HepG2 (cell line): ENCODE results near the gene LRRC45. TPM values are rescaled to one million over a fixed set of nuclear protein-coding genes. Genes with fewer than 3 reads are reported as not detected.

Experiments used
- CREM ChIP-seq, 2 experiments: sonication (generic) in 1 of 2; formaldehyde crosslinking in 1 of 2; IDR thresholded peaks; 2 replicates each; pipeline versions ENCODE4 v1.4.0 to v1.6.1; 2016 to 2020; ENCODE audit warnings: antibody characterized with exemption in 1 of 2, mild to moderate bottlenecking in 1 of 2, missing genetic modification reagents in 1 of 2
- GATAD2A ChIP-seq: IDR thresholded peaks from 2 replicates; pipeline ENCODE4 v1.6.1; 2016
- HINFP ChIP-seq: sonication (generic); formaldehyde crosslinking; IDR thresholded peaks from 2 replicates; pipeline ENCODE4 v1.4.0; 2020; ENCODE audit warnings: low read depth, mild to moderate bottlenecking, missing genetic modification reagents
- HNRNPH1 ChIP-seq: fragments of 200-400 bp; formaldehyde crosslinking; optimal IDR thresholded peaks from 2 replicates; pipeline ENCODE3; 2017; ENCODE audit warnings: mild to moderate bottlenecking, low read depth, low read length
- KDM1A ChIP-seq: IDR thresholded peaks from 2 replicates; pipeline ENCODE4 v1.6.1; 2016; ENCODE audit warnings: missing compliant biosample characterization
- MBNL3 ChIP-seq: fragments of 250-450 bp; sonication (Bioruptor Pico); conservative IDR thresholded peaks from 2 replicates; pipeline ENCODE4 v1.8.0; 2022; ENCODE audit warnings: mild to moderate bottlenecking, inconsistent platforms
- PCBP1 ChIP-seq: fragments of 200-400 bp; formaldehyde crosslinking; IDR thresholded peaks from 2 replicates; pipeline ENCODE4 v1.6.1; 2017; ENCODE audit warnings: mild to moderate bottlenecking, low read depth, low read length, borderline replicate concordance
- RFX1 ChIP-seq: fragments of 450-650 bp; IDR thresholded peaks from 2 replicates; pipeline ENCODE4 v1.6.1; 2017
- SIN3B ChIP-seq: fragments of 150-350 bp; IDR thresholded peaks from 2 replicates; pipeline ENCODE4 v1.6.1; 2014; ENCODE audit warnings: low read length
- SP4 ChIP-seq: sonication (generic); formaldehyde crosslinking; IDR thresholded peaks from 2 replicates; pipeline ENCODE4 v1.8.1; 2023; ENCODE audit warnings: mild to moderate bottlenecking, missing genetic modification reagents
- STAT5B ChIP-seq: sonication (generic); formaldehyde crosslinking; IDR thresholded peaks from 2 replicates; pipeline ENCODE4 v1.4.0; 2020; ENCODE audit warnings: missing genetic modification reagents
- YEATS4 ChIP-seq: sonication (generic); formaldehyde crosslinking; IDR thresholded peaks from 2 replicates; pipeline ENCODE4 v1.4.0; 2020; ENCODE audit warnings: missing genetic modification reagents, borderline replicate concordance
- ZFP36L1 ChIP-seq: sonication (generic); formaldehyde crosslinking; IDR thresholded peaks from 2 replicates; pipeline ENCODE4 v1.8.0; 2022; ENCODE audit warnings: mild to moderate bottlenecking, missing genetic modification reagents, moderate library complexity
- ZNF224 ChIP-seq: sonication (generic); formaldehyde crosslinking; IDR thresholded peaks from 2 replicates; pipeline ENCODE4 v1.5.0; 2020; ENCODE audit warnings: mild to moderate bottlenecking, missing genetic modification reagents
- ZNF292 ChIP-seq: sonication (generic); formaldehyde crosslinking; IDR thresholded peaks from 2 replicates; pipeline ENCODE4 v1.8.1; 2022; ENCODE audit warnings: mild to moderate bottlenecking, low read depth, missing genetic modification reagents, borderline replicate concordance
- ZNF501 ChIP-seq: sonication (generic); formaldehyde crosslinking; IDR thresholded peaks from 2 replicates; pipeline ENCODE4 v1.5.1; 2020; ENCODE audit warnings: mild to moderate bottlenecking, moderate library complexity, missing genetic modification reagents
- polyA plus RNA-seq, 8 experiments: library from polyadenylated mRNA; depleted of rRNA in 3 of 8; stranded (reverse) in 7 of 8; unstranded in 1 of 8; fragments of >200 nt; fragmentation: Illumina TruSeq in 4 of 8; extraction: Trizol in 4 of 8; gene quantifications; 2 replicates each; pipeline versions ENCODE4 v1.2.1 to v1.2.3, GENCODE V29; 2011 to 2016; ENCODE audit warnings: low read depth in 4 of 8, missing spikeins in 1 of 8, mixed read lengths in 1 of 8; ENCODE audit not compliant: insufficient read depth in 1 of 8
- total RNA-seq, 5 experiments: library from RNA; depleted of rRNA; stranded (reverse); fragments of >200 nt; fragmentation: Illumina TruSeq; extraction: Trizol; gene quantifications; 2 replicates each; pipeline ENCODE4 v1.2.3, GENCODE V29; 2016; ENCODE audit warnings: low read depth in 1 of 5
- TF ChIP-seq, protein P1 (sequence below): IDR thresholded peaks from 2 replicates; pipeline ENCODE4 v1.6.1; 2012; ENCODE audit warnings: low read depth, low read length, improper control_type of control experiment
- TF ChIP-seq, protein P2 (sequence below): sonication (generic); formaldehyde crosslinking; IDR thresholded peaks from 2 replicates; pipeline ENCODE4 v1.4.0; 2020; ENCODE audit warnings: missing genetic modification reagents
- TF ChIP-seq, protein P3 (sequence below): sonication (generic); formaldehyde crosslinking; IDR thresholded peaks from 2 replicates; pipeline ENCODE4 v1.8.0; 2022; ENCODE audit warnings: low read depth, missing genetic modification reagents

Gene LRRC45
- total and polyA plus RNA-seq, 2 of the 13 experiments (the other 11 are each of a cell fraction or from before 2014, with no cell fraction given), result 11.6 to 48.1 TPM

- TF ChIP-seq ZNF501 (peak; percentile 29; the same call in 1 of the 2 replicates), KDM1A (CRISPR knock-in tag) (peak; percentile 80; the same call in 1 of the 2 replicates), ZNF224 (no peak; the same call in 1 of the 2 replicates), ZFP36L1 (peak; percentile 66; the same call in 1 of the 2 replicates), YEATS4 (CRISPR knock-in tag) (peak; percentile 89), GATAD2A (CRISPR knock-in tag) (peak; percentile 90), SIN3B (no peak), SP4 (CRISPR knock-in tag) (peak; percentile 74), ZNF292 (peak; percentile 63), STAT5B (CRISPR knock-in tag) (no peak; the same call in 1 of the 2 replicates), CREM (IDR thresholded peaks at IDR 0.05) (peak; percentile 57), CREM (CRISPR knock-in tag; IDR thresholded peaks at IDR 0.05) (no peak), RFX1 (no peak), HNRNPH1 (no peak), HINFP (peak; percentile 39; the same call in 1 of the 2 replicates), MBNL3 (CRISPR knock-in tag) (no peak), PCBP1 (peak; percentile 96; the same call in 1 of the 2 replicates)
- TF ChIP-seq, protein P1, sequence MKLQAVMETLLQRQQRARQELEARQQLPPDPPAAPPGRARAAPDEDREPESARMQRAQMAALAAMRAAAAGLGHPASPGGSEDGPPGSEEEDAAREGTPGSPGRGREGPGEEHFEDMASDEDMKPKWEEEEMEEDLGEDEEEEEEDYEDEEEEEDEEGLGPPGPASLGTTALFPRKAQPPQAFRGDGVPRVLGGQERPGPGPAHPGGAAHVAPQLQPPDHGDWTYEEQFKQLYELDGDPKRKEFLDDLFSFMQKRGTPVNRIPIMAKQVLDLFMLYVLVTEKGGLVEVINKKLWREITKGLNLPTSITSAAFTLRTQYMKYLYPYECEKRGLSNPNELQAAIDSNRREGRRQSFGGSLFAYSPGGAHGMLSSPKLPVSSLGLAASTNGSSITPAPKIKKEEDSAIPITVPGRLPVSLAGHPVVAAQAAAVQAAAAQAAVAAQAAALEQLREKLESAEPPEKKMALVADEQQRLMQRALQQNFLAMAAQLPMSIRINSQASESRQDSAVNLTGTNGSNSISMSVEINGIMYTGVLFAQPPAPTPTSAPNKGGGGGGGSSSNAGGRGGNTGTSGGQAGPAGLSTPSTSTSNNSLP, result peak; percentile 20; the same call in 1 of the 2 replicates
- TF ChIP-seq, protein P2, sequence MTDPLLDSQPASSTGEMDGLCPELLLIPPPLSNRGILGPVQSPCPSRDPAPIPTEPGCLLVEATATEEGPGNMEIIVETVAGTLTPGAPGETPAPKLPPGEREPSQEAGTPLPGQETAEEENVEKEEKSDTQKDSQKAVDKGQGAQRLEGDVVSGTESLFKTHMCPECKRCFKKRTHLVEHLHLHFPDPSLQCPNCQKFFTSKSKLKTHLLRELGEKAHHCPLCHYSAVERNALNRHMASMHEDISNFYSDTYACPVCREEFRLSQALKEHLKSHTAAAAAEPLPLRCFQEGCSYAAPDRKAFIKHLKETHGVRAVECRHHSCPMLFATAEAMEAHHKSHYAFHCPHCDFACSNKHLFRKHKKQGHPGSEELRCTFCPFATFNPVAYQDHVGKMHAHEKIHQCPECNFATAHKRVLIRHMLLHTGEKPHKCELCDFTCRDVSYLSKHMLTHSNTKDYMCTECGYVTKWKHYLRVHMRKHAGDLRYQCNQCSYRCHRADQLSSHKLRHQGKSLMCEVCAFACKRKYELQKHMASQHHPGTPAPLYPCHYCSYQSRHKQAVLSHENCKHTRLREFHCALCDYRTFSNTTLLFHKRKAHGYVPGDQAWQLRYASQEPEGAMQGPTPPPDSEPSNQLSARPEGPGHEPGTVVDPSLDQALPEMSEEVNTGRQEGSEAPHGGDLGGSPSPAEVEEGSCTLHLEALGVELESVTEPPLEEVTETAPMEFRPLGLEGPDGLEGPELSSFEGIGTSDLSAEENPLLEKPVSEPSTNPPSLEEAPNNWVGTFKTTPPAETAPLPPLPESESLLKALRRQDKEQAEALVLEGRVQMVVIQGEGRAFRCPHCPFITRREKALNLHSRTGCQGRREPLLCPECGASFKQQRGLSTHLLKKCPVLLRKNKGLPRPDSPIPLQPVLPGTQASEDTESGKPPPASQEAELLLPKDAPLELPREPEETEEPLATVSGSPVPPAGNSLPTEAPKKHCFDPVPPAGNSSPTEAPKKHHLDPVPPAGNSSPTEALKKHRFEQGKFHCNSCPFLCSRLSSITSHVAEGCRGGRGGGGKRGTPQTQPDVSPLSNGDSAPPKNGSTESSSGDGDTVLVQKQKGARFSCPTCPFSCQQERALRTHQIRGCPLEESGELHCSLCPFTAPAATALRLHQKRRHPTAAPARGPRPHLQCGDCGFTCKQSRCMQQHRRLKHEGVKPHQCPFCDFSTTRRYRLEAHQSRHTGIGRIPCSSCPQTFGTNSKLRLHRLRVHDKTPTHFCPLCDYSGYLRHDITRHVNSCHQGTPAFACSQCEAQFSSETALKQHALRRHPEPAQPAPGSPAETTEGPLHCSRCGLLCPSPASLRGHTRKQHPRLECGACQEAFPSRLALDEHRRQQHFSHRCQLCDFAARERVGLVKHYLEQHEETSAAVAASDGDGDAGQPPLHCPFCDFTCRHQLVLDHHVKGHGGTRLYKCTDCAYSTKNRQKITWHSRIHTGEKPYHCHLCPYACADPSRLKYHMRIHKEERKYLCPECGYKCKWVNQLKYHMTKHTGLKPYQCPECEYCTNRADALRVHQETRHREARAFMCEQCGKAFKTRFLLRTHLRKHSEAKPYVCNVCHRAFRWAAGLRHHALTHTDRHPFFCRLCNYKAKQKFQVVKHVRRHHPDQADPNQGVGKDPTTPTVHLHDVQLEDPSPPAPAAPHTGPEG (CRISPR knock-in tag), result peak; percentile 80; the same call in 1 of the 2 replicates
- TF ChIP-seq, protein P3, sequence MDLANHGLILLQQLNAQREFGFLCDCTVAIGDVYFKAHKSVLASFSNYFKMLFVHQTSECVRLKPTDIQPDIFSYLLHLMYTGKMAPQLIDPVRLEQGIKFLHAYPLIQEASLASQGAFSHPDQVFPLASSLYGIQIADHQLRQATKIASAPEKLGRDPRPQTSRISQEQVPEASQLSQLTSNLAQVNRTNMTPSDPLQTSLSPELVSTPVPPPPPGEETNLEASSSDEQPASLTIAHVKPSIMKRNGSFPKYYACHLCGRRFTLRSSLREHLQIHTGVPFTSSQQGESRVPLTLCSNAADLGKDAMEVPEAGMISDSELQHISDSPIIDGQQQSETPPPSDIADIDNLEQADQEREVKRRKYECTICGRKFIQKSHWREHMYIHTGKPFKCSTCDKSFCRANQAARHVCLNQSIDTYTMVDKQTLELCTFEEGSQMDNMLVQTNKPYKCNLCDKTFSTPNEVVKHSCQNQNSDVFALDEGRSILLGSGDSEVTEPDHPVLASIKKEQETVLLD (CRISPR knock-in tag), result 0 out of 2 replicates have a peak, but pooled peaks have one; percentile 50
Measured at GRCh38 chr17:81991684-81992305, 31.3 kb upstream of the LRRC45 start (continued).
